Measurements from ENCODE around the gene MTUS2.

Gene MTUS2

GRCh38 chr13:28820099-28821051, at the start of gene MTUS2:
TSS of gene MTUS2 (plus strand) at chr13:28820339.
- no peak for DNase-seq (ENCODE audit: low read depth)

- no peak for DNase-seq (ENCODE audit: low read depth)
Measured at GRCh38 chr13:28778308-28779215, 41.6 kb upstream of the MTUS2 start.

- no peak for DNase-seq (ENCODE audit: low read depth)
Measured at GRCh38 chr13:28792992-28793391, 27.1 kb upstream of the MTUS2 start.

- DNase-seq (ENCODE audit: low read depth) = no peak
Measured at GRCh38 chr13:28794396-28794795, 25.7 kb upstream of the MTUS2 start.

GRCh38 chr13:28796938-28797257, 23.2 kb upstream of the MTUS2 start:
- no peak for DNase-seq (ENCODE audit: low read depth)

- DNase-seq (ENCODE audit: low read depth) = no peak
Measured at GRCh38 chr13:28805193-28805819, 14.8 kb upstream of the MTUS2 start.

- no peak for DNase-seq (ENCODE audit: low read depth)
Measured at GRCh38 chr13:28817204-28817603, 2.9 kb upstream of the MTUS2 start.

GRCh38 chr13:28819046-28819730, 951 bp upstream of the MTUS2 start:
- DNase-seq (ENCODE audit: low read depth) = no peak

- DNase-seq (ENCODE audit: low read depth) = no peak
Measured at GRCh38 chr13:28819735-28820098, 422 bp upstream of the MTUS2 start.

- no peak for DNase-seq (ENCODE audit: low read depth)
Measured at GRCh38 chr13:28822151-28822550, 2.0 kb downstream of the MTUS2 start.

GRCh38 chr13:28822801-28823200, 2.7 kb downstream of the MTUS2 start:
- DNase-seq (ENCODE audit: low read depth) = no peak

- no peak for DNase-seq (ENCODE audit: low read depth)
Measured at GRCh38 chr13:28825379-28825778, 5.2 kb downstream of the MTUS2 start.

GRCh38 chr13:28826368-28826767, 6.2 kb downstream of the MTUS2 start:
- no peak for DNase-seq (ENCODE audit: low read depth)

- no peak for DNase-seq (ENCODE audit: low read depth)
Measured at GRCh38 chr13:28830580-28830979, 10.4 kb downstream of the MTUS2 start.

GRCh38 chr13:28831117-28831516, 11.0 kb downstream of the MTUS2 start:
- DNase-seq (ENCODE audit: low read depth) = no peak

- DNase-seq (ENCODE audit: low read depth) = no peak
Measured at GRCh38 chr13:28837111-28837510, 17.0 kb downstream of the MTUS2 start.

GRCh38 chr13:28843639-28844038, 23.5 kb downstream of the MTUS2 start:
- no peak for DNase-seq (ENCODE audit: low read depth)

GRCh38 chr13:28849441-28849840, 29.3 kb downstream of the MTUS2 start:
- no peak for DNase-seq (ENCODE audit: low read depth)

GRCh38 chr13:28850226-28850625, 30.1 kb downstream of the MTUS2 start:
- DNase-seq (ENCODE audit: low read depth) = no peak

GRCh38 chr13:28851422-28851821, 31.3 kb downstream of the MTUS2 start:
- DNase-seq (ENCODE audit: low read depth) = no peak

- DNase-seq (ENCODE audit: low read depth) = no peak
Measured at GRCh38 chr13:28854657-28855056, 34.5 kb downstream of the MTUS2 start.

GRCh38 chr13:28856287-28856686, 36.1 kb downstream of the MTUS2 start:
- no peak for DNase-seq (ENCODE audit: low read depth)
